Smooth muscle cell (in vitro differentiated cells): ENCODE data around the gene RDH8. TPM values are rescaled to one million over a fixed set of nuclear protein-coding genes. Genes with fewer than 3 reads are reported as not detected.

Experiments
- DNase-seq: peaks from one replicate; lab custom pipeline; 2025; ENCODE audit not compliant: unreplicated experiment; lab: John Stamatoyannopoulos, UW
- H2AFZ ChIP-seq: fragments of 200-600 bp; sonication (generic); 2 replicates; pipeline ENCODE4 v1.6.0; 2016; ENCODE audit warnings: antibody characterized with exemption, low read depth, mild to moderate bottlenecking
- H3F3A ChIP-seq: fragments of 200-600 bp; sonication (generic); 2 replicates; pipeline ENCODE4 v1.6.0; 2017; ENCODE audit warnings: antibody characterized with exemption, low read depth
- H3K27ac ChIP-seq: fragments of 200-600 bp; sonication (generic); 2 replicates; pipeline ENCODE4 v1.5.1; 2016; ENCODE audit warnings: low read depth, mild to moderate bottlenecking
- H3K27me3 ChIP-seq: fragments of 200-600 bp; sonication (generic); 2 replicates; pipeline ENCODE4 v1.6.1; 2016; ENCODE audit warnings: low read depth, mild to moderate bottlenecking
- H3K36me3 ChIP-seq: fragments of 200-600 bp; sonication (generic); 2 replicates; pipeline ENCODE4 v1.5.1; 2016; ENCODE audit warnings: low read depth
- H3K4me1 ChIP-seq: fragments of 200-600 bp; sonication (generic); 2 replicates; pipeline ENCODE4 v1.5.1; 2016; ENCODE audit warnings: low read depth
- H3K4me2 ChIP-seq: fragments of 200-600 bp; sonication (generic); 2 replicates; pipeline ENCODE4 v1.6.0; 2016; ENCODE audit warnings: mild to moderate bottlenecking
- H3K4me3 ChIP-seq: fragments of 200-600 bp; sonication (generic); 2 replicates; pipeline ENCODE4 v1.5.1; 2016; ENCODE audit warnings: mild to moderate bottlenecking
- H3K79me2 ChIP-seq: fragments of 200-600 bp; sonication (generic); 2 replicates; pipeline ENCODE4 v1.6.0; 2016; ENCODE audit warnings: low read depth, mild to moderate bottlenecking
- H3K9ac ChIP-seq: fragments of 200-600 bp; sonication (generic); 2 replicates; pipeline ENCODE4 v1.6.0; 2016; ENCODE audit warnings: low read depth
- H3K9me3 ChIP-seq: fragments of 200-600 bp; sonication (generic); replicated peaks from 2 replicates; pipeline ENCODE4 v1.5.1; 2016; ENCODE audit warnings: low read depth
- H4K20me1 ChIP-seq: fragments of 200-600 bp; sonication (generic); 2 replicates; pipeline ENCODE4 v1.6.0; 2016; ENCODE audit warnings: low read depth
- CTCF ChIP-seq: fragments of 200-600 bp; sonication (generic); IDR thresholded peaks from 2 replicates; pipeline ENCODE4 v1.5.1; 2017; ENCODE audit warnings: borderline replicate concordance, mild to moderate bottlenecking, antibody characterized with exemption; ENCODE audit not compliant: insufficient read depth, poor library complexity, severe bottlenecking
- WGBS: methylation state at CpG from one replicate; pipeline ENCODE4 v1.1.7; 2016; ENCODE audit warnings: low lambda C conversion rate; 5-methylcytosine and 5-hydroxymethylcytosine counted together
- polyA plus RNA-seq: library from polyadenylated mRNA; unstranded; fragments of >200 nt; fragmentation: Nextera tagmentation; extraction: Ambion mirVana; gene quantifications from 2 replicates; pipeline ENCODE4 v1.2.1, GENCODE V29; 2016
- total RNA-seq: library from RNA; depleted of rRNA; stranded (reverse); fragments of >200 nt; gene quantifications from 2 replicates; pipeline ENCODE4 v1.2.3, GENCODE V29; 2014

The RDH8 gene
- total and polyA plus RNA-seq, 2 experiments from 2014 or later, result not detected

GRCh38 chr19:10026744-10027143, 13.5 kb downstream of the RDH8 start:
- Histone ChIP-seq H3K27me3 (peaks cover 5% of the 10 kb centered on the region), H3K9ac (no peak overlapping the region), H4K20me1 (no peaks in the 10 kb centered on the region), H3K79me2 (no peaks in the 10 kb centered on the region), H3K36me3 (no peaks in the 10 kb centered on the region), H3K4me2 (no peak overlapping the region), H3F3A (no peaks in the 10 kb centered on the region), H3K27ac (no peak overlapping the region), H3K9me3 (no peaks in the 10 kb centered on the region), H3K4me1 (no peaks in the 10 kb centered on the region), H3K4me3 (no peak overlapping the region), H2AFZ (no peak overlapping the region)
- no peak for DNase-seq
- WGBS, result 93% methylated on average over 3 of the region's 3 CpGs
- TF ChIP-seq CTCF, result no peak

DNA sequence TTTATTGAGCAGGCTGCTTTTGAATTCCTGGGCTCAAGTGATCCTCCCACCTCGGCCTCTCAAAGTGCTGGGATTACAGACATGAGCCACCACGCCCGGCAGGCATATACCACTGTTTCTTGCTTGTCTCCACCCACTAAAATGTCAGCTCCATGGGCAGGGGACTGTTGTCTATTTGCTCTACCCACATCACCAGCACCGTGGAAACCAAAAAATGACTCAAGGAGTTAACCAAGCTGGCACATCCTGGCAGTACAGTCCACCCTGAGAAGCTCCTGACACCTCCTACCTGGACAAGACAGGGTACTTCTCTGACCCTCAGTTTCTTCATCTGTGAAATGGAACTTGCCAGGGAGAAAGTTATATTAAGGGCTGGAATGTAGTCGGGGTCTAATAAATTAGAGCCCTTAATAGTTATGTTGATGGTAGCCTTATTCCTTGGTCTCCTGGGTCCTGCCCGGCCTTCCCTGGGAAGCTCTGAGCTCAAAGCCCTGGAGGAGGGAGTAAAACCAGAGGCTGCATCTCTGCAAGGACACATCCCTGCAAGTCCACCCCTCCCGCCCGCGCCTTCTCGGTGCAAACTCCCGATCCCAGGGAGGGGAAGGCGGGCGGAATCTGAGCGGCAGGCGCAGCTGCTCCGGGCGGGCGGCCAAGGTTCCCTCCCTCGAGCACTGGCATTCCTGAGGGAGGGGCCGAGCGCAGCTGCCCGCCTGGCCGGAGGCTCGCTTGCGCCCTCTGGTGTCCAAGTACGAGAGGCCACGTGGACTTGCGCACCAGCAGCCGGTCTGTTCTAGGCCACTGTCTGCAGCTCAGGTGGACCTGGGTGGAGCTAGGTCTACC, 14.1 kb downstream of the RDH8 start:
- Histone ChIP-seq H3K9me3 (no peaks in the 10 kb centered on the region), H3K27ac (no peak overlapping the region), H3F3A (no peaks in the 10 kb centered on the region), H3K79me2 (no peaks in the 10 kb centered on the region), H3K36me3 (no peaks in the 10 kb centered on the region), H3K4me1 (no peaks in the 10 kb centered on the region), H3K4me3 (no peak overlapping the region), H4K20me1 (no peaks in the 10 kb centered on the region), H3K27me3 (peaks cover 10% of the 10 kb centered on the region), H3K9ac (no peak overlapping the region), H3K4me2 (peak overlapping the region; percentile 67), H2AFZ (no peak overlapping the region)
- peak; percentile 88 for TF ChIP-seq CTCF
- peak; percentile 84 for DNase-seq
- WGBS, result 9% methylated on average over 29 of the region's 29 CpGs

DNA sequence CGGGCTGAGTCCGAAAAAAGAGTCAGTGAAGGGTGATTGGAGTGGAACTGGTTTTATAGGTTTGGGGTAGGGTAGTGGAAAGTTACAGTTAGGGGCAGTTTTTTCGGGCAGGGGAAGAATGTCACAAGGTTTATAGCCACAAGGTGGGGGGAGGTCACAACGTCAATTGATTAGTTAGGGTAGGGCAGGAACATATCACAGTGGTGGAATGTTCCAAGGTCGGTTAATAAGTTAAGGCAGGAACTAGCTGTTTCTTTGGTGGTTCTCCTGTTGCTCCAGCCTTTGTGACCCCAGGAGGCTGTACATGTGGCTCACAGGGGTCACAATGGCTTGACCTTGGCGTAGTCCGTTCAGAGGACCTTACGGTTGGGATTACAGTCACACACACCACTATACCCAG, 20.3 kb downstream of the RDH8 start:
- TF ChIP-seq CTCF, result no peak
- Histone ChIP-seq H3K36me3 (no peaks in the 10 kb centered on the region), H3K9me3 (no peaks in the 10 kb centered on the region), H3K79me2 (no peaks in the 10 kb centered on the region), H3K9ac (no peak overlapping the region), H4K20me1 (no peaks in the 10 kb centered on the region), H3K27me3 (peaks cover 25% of the 10 kb centered on the region), H3F3A (no peaks in the 10 kb centered on the region), H3K4me1 (no peaks in the 10 kb centered on the region), H3K4me3 (no peak overlapping the region), H3K4me2 (no peak overlapping the region), H3K27ac (no peak overlapping the region), H2AFZ (no peak overlapping the region)
- DNase-seq, result no peak
- WGBS, result 75% methylated on average over 8 of the region's 8 CpGs
